Measurements from ENCODE around the gene LRP6. TPM values are rescaled to one million over a fixed set of nuclear protein-coding genes. Genes with fewer than 3 reads are reported as not detected.
A peak's percentile ranks its signal among the peaks of the same experiment; 100 is the strongest.

LRP6 gene
- total and polyA plus RNA-seq, 2 experiments from 2014 or later, result 17.5 to 42.4 TPM

- peaks cover 7% of the 10 kb centered on the region for H3K4me1 ChIP-seq (ENCODE audit: insufficient read depth)
- H3K4me3 ChIP-seq, result no peak overlapping the region
- no peaks in the 10 kb centered on the region for H3K9me2 ChIP-seq (replicated peaks; ENCODE audit: insufficient read depth)
- no peaks in the 10 kb centered on the region for H3K36me3 ChIP-seq (replicated peaks; ENCODE audit: insufficient read depth, low read depth)
- no peak overlapping the region for H2AFZ ChIP-seq
- no peaks in the 10 kb centered on the region for H3K9me3 ChIP-seq (ENCODE audit: low read depth)
- TF ChIP-seq EZH2phosphoT487 (IDR thresholded peaks at IDR 0.05; ENCODE audit: low read depth, severe bottlenecking, unreplicated experiment), result no peak
- TF ChIP-seq CTCF (IDR thresholded peaks at IDR 0.05; ENCODE audit: poor library complexity), result no peak
- TF ChIP-seq EZH2 (IDR thresholded peaks at IDR 0.05; ENCODE audit: borderline replicate concordance), result no peak
- H3K4me2 ChIP-seq, result no peak overlapping the region
- H3K27ac ChIP-seq, result no peak overlapping the region
- 89% methylated on average over 8 of the region's 8 CpGs for WGBS (ENCODE audit: low lambda C conversion rate, missing lambda C conversion rate)
- H4K20me1 ChIP-seq (ENCODE audit: insufficient read depth, poor library complexity, severe bottlenecking), result no peaks in the 10 kb centered on the region
- H3K79me2 ChIP-seq, result no peaks in the 10 kb centered on the region
- H3K27me3 ChIP-seq, result no peaks in the 10 kb centered on the region
- DNase-seq (ENCODE audit: low spot score), result no peak
These were observed 183.2 kb downstream of the LRP6 start for GRCh38 chr12:12083688-12084087.

- peak overlapping the region; percentile 27 for H2AFZ ChIP-seq
- peak overlapping the region; percentile 62 for H3K27ac ChIP-seq
- H3K9me3 ChIP-seq (ENCODE audit: low read depth), result no peaks in the 10 kb centered on the region
- H3K36me3 ChIP-seq (replicated peaks; ENCODE audit: insufficient read depth, low read depth), result no peaks in the 10 kb centered on the region
- no peaks in the 10 kb centered on the region for H3K9me2 ChIP-seq (replicated peaks; ENCODE audit: insufficient read depth)
- TF ChIP-seq EZH2 (IDR thresholded peaks at IDR 0.05; ENCODE audit: borderline replicate concordance) (no peak), CTCF (IDR thresholded peaks at IDR 0.05; ENCODE audit: poor library complexity) (peak; percentile 41)
- peaks cover 7% of the 10 kb centered on the region for H3K4me1 ChIP-seq (ENCODE audit: insufficient read depth)
- WGBS (ENCODE audit: low lambda C conversion rate, missing lambda C conversion rate), result 60% methylated on average over 3 of the region's 3 CpGs
- H3K4me3 ChIP-seq, result no peak overlapping the region
- peak overlapping the region; percentile 52 for H3K4me2 ChIP-seq
- H4K20me1 ChIP-seq (ENCODE audit: insufficient read depth, poor library complexity, severe bottlenecking), result no peaks in the 10 kb centered on the region
- no peaks in the 10 kb centered on the region for H3K79me2 ChIP-seq
- no peaks in the 10 kb centered on the region for H3K27me3 ChIP-seq
- DNase-seq (ENCODE audit: low spot score), result peak; percentile 31
These were observed 184.9 kb downstream of the LRP6 start for GRCh38 chr12:12081836-12082497.

- Histone ChIP-seq H3K27ac (no peak overlapping the region), H3K4me1 (ENCODE audit: insufficient read depth) (peaks cover 7% of the 10 kb centered on the region), H3K27me3 (no peaks in the 10 kb centered on the region), H3K36me3 (replicated peaks; ENCODE audit: insufficient read depth, low read depth) (no peaks in the 10 kb centered on the region), H2AFZ (no peak overlapping the region), H3K4me2 (no peak overlapping the region), H3K4me3 (no peak overlapping the region), H4K20me1 (ENCODE audit: insufficient read depth, poor library complexity, severe bottlenecking) (no peaks in the 10 kb centered on the region), H3K9me2 (replicated peaks; ENCODE audit: insufficient read depth) (no peaks in the 10 kb centered on the region), H3K79me2 (no peaks in the 10 kb centered on the region), H3K9me3 (ENCODE audit: low read depth) (no peaks in the 10 kb centered on the region)
- WGBS (ENCODE audit: low lambda C conversion rate, missing lambda C conversion rate), result 93% methylated on average over 5 of the region's 5 CpGs
- TF ChIP-seq EZH2phosphoT487 (IDR thresholded peaks at IDR 0.05; ENCODE audit: low read depth, severe bottlenecking, unreplicated experiment) (no peak), CTCF (IDR thresholded peaks at IDR 0.05; ENCODE audit: poor library complexity) (no peak), EZH2 (IDR thresholded peaks at IDR 0.05; ENCODE audit: borderline replicate concordance) (no peak)
- no peak for DNase-seq (ENCODE audit: low spot score)
These were observed 187.6 kb downstream of the LRP6 start for GRCh38 chr12:12079291-12079690.

Measured in hepatocyte (in vitro differentiated cells).